ENCODE data around the gene MPC2. TPM values are rescaled to one million over a fixed set of nuclear protein-coding genes. Genes with fewer than 3 reads are reported as not detected.
A peak's percentile ranks its signal among the peaks of the same experiment; 100 is the strongest.

MPC2 gene
- total RNA-seq, 1 experiment from 2014 or later: 159 TPM

DNA sequence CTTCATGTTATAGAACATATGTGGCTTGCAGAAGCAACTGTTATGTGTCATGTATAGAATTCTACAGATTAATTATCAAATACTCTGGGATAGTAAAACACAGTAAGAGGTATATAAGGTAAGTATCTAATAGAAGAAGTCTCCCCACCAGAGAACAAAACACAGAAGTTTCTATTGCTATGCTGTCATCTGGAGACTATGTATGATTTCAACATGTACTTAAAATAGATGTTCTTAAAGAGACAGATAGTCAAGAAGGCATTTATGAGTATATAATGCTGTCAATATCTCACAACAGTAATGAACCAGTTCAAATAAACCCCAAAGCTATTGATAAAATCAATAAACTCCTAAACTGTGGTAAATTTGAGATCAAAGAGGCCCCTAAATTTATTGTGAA lies 14.8 kb downstream of the MPC2 start:
- peaks cover 23% of the 10 kb centered on the region for H3K36me3 Mint-ChIP-seq (ENCODE audit: insufficient read depth, unreplicated experiment)
- H3K9me3 Mint-ChIP-seq (ENCODE audit: unreplicated experiment): no peaks in the 10 kb centered on the region
- H3K4me1 Mint-ChIP-seq (ENCODE audit: low read depth, unreplicated experiment): peaks cover 24% of the 10 kb centered on the region
- no peak overlapping the region for H3K27ac Mint-ChIP-seq (ENCODE audit: unreplicated experiment)
- Histone ChIP-seq H3K36me3 (ENCODE audit: control insufficient read depth, insufficient read depth, low read length) (no peaks in the 10 kb centered on the region), H3K4me1 (peaks cover 37% of the 10 kb centered on the region), H3K27me3 (replicated peaks; ENCODE audit: control insufficient read depth, insufficient read depth, low read length) (no peaks in the 10 kb centered on the region), H3K4me3 (ENCODE audit: low read depth, low read length) (no peak overlapping the region), H3K9me3 (no peaks in the 10 kb centered on the region)
- no TSS peak for BruUV-seq (replicated peaks)
- ChIA-PET CTCF (no interaction called here), POLR2A (interaction anchor here (0.6 kb wide), 1 partner anchor 19 kb away, joined by 4 read pairs; no protein-coding TSS in a partner anchor)
- intact Hi-C loops (cut with micrococcal nuclease; ENCODE audit: unreplicated experiment): no loop called here
- no peak for TF ChIP-seq CTCF (IDR thresholded peaks at IDR 0.05; ENCODE audit: insufficient read depth in 1 of 2, low read depth in 1 of 2, low read length in 1 of 2, severe bottlenecking in 1 of 2, unreplicated experiment in 1 of 2)
- no peak overlapping the region for H3K4me3 Mint-ChIP-seq (ENCODE audit: unreplicated experiment)
- H3K27me3 Mint-ChIP-seq (ENCODE audit: insufficient read depth, unreplicated experiment): no peaks in the 10 kb centered on the region
- no peak for DNase-seq

DNA sequence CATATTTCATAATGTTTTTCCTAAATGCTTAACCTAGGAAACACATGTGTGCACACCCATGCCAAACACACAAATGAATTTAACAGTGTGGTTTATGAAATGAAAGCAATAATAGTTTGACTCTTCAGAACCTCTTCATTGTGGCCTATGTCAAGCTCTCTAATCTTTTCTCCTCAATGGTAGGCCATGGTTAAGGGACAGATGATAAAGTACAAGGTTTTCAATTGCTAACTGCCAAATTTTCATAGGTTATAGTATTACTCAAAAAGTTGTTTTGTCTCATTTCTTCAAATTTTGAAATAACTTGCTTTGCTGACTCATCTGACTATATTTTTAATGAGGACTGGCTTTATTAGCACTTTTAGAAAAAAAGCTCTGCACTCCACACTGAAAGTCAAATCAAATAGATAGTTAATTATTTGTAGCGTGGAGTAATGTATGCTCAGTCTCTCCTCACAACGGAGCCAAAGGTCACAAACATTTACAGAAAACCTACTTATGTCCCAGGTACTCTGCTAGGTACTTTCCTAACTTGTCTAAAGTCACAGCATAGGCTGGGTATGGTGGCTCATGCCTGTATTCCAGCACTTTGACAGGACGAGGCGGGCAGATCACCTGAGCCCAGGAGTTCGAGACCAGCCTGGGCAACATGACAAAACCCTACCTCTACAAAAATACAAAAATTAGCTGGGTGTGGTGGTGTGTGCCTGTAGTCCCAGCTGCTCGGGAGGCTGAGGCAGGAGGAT lies 19.9 kb downstream of the MPC2 start:
- H3K27me3 ChIP-seq (replicated peaks; ENCODE audit: control insufficient read depth, insufficient read depth, low read length): no peaks in the 10 kb centered on the region
- H3K4me3 ChIP-seq (ENCODE audit: low read depth, low read length): no peak overlapping the region
- intact Hi-C loops (cut with micrococcal nuclease; ENCODE audit: unreplicated experiment): loop anchor here (1.0 kb wide), 1 partner anchor 18 kb away; no protein-coding TSS in a partner anchor
- Mint-ChIP-seq H3K9me3 (ENCODE audit: unreplicated experiment) (no peaks in the 10 kb centered on the region), H3K36me3 (ENCODE audit: insufficient read depth, unreplicated experiment) (peaks cover 54% of the 10 kb centered on the region), H3K4me1 (ENCODE audit: low read depth, unreplicated experiment) (peaks cover 20% of the 10 kb centered on the region), H3K27ac (ENCODE audit: unreplicated experiment) (peak overlapping the region; percentile 49), H3K27me3 (ENCODE audit: insufficient read depth, unreplicated experiment) (no peaks in the 10 kb centered on the region), H3K4me3 (ENCODE audit: unreplicated experiment) (peak overlapping the region; percentile 37)
- no TSS peak for BruUV-seq (replicated peaks)
- ChIA-PET CTCF (interaction anchor here (1.2 kb wide), 1 partner anchor 10 kb away, joined by 3 read pairs; no protein-coding TSS in a partner anchor), POLR2A (interaction anchor here (0.8 to 1.2 kb wide), 2 partner anchors 10 to 19 kb away, joined by 3 to 4 read pairs; no protein-coding TSS in a partner anchor)
- peak in 1 of 2 experiments; percentile 33 for DNase-seq
- no peaks in the 10 kb centered on the region for H3K9me3 ChIP-seq
- H3K36me3 ChIP-seq (ENCODE audit: control insufficient read depth, insufficient read depth, low read length): peaks cover 5% of the 10 kb centered on the region
- TF ChIP-seq CTCF (IDR thresholded peaks at IDR 0.05; ENCODE audit: insufficient read depth in 1 of 2, low read depth in 1 of 2, low read length in 1 of 2, severe bottlenecking in 1 of 2, unreplicated experiment in 1 of 2): no peak
- H3K4me1 ChIP-seq: peaks cover 43% of the 10 kb centered on the region

DNA sequence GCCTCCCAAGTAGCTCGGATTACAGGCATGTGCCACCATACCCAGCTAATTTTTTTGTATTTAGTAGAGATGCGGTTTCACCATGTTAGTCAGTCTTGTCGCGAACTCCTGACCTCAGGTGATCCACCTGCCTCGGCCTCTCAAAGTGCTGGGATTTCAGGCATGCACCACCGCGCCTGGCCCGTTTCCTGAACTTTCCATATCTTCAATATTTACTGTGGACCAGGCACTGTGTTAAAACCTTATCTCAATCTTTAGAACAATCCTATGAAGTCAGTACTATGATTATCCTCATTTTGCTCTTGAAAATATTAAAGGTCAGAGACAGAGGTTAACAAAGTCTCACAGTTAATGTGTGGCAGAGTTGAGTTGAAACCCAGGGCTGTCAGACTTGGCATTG lies 21.3 kb downstream of the MPC2 start:
- Histone ChIP-seq H3K4me1 (peaks cover 43% of the 10 kb centered on the region), H3K36me3 (ENCODE audit: control insufficient read depth, insufficient read depth, low read length) (peaks cover 5% of the 10 kb centered on the region), H3K4me3 (ENCODE audit: low read depth, low read length) (no peak overlapping the region), H3K9me3 (no peaks in the 10 kb centered on the region; the same call in 1 of the 2 replicates), H3K27me3 (replicated peaks; ENCODE audit: control insufficient read depth, insufficient read depth, low read length) (no peaks in the 10 kb centered on the region)
- Mint-ChIP-seq H3K4me1 (ENCODE audit: low read depth, unreplicated experiment) (peaks cover 21% of the 10 kb centered on the region), H3K27ac (ENCODE audit: unreplicated experiment) (no peak overlapping the region), H3K36me3 (ENCODE audit: insufficient read depth, unreplicated experiment) (peaks cover 54% of the 10 kb centered on the region), H3K9me3 (ENCODE audit: unreplicated experiment) (peaks cover under 1% of the 10 kb centered on the region), H3K27me3 (ENCODE audit: insufficient read depth, unreplicated experiment) (no peaks in the 10 kb centered on the region), H3K4me3 (ENCODE audit: unreplicated experiment) (no peak overlapping the region)
- no TSS peak for BruUV-seq (replicated peaks)
- ChIA-PET POLR2A (no interaction called here), CTCF (no interaction called here)
- intact Hi-C loops (cut with micrococcal nuclease; ENCODE audit: unreplicated experiment): no loop called here
- TF ChIP-seq CTCF (IDR thresholded peaks at IDR 0.05; ENCODE audit: insufficient read depth in 1 of 2, low read depth in 1 of 2, low read length in 1 of 2, severe bottlenecking in 1 of 2, unreplicated experiment in 1 of 2): no peak
- no peak for DNase-seq

All from Caco-2 (cell line).